Middle frontal gyrus (tissue), 1 donor: ENCODE results near the gene EPHB3.
"Not testable (repeated sequence)": the region's sequence is repeated elsewhere in the genome, so short reads cannot be mapped to it uniquely, and the experiment has no call there.

ENCODE experiments used
- DNase-seq: peaks from one replicate; pipeline ENCODE4 v3.0.0-alpha.2; 2015; ENCODE audit warnings: low spot score; ENCODE audit errors: extremely low spot score

The EPHB3 gene

GRCh38 chr3:184620475-184621119, 59.0 kb downstream of the EPHB3 start:
- DNase-seq = no peak

GRCh38 chr3:184622156-184622555, 60.6 kb downstream of the EPHB3 start:
- not testable (repeated sequence) for DNase-seq

- no peak for DNase-seq
These were observed 65.3 kb downstream of the EPHB3 start for GRCh38 chr3:184626923-184627322.

DNA sequence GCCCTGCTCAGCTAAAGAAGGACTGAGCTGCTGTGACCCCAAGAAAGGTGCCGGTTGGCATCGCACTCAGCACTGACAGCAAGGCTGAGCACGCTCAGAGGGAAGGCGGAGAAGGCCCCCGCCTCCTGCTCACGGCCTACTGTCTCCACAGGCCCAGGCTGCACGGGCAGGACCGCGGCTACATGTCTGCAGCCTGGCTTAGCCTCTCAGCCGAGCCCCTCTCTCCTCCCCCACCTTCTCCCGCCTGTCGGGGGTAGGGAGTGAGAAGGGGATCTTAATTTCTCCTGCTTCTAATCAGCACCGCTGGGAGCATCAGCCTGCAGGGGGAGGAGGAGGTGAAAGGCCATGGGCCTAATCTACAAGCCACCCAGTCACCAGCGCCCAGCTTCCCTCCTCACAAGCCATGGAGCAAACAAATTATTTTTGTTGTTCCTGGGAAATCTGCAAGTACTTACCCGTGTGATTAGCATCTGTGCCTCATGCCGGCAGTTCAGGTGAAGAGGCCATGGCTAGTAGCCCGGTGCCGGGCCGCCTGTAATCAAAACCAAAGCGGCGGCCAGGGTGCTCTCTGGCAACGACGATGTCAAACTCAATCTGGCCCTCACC, 68.1 kb downstream of the EPHB3 start:
- DNase-seq = no peak

- no peak for DNase-seq
These were observed 69.4 kb downstream of the EPHB3 start for GRCh38 chr3:184630861-184631471.

GRCh38 chr3:184631472-184631861, 69.9 kb downstream of the EPHB3 start:
- DNase-seq = no peak
